ENCODE measurements around the gene TPRG1.

Gene TPRG1

GRCh38 chr3:189166321-189166720 lies 5.5 kb upstream of the TPRG1 start:
- H3K9ac ChIP-seq (ENCODE audit: insufficient read length, low read depth), result no peak overlapping the region
- no peaks in the 10 kb centered on the region for H3K36me3 ChIP-seq (ENCODE audit: insufficient read depth, insufficient read length, low read length)
- no peaks in the 10 kb centered on the region for H3K27me3 ChIP-seq (ENCODE audit: insufficient read depth, insufficient read length)
- H3K4me3 ChIP-seq (ENCODE audit: insufficient read length, low read depth), result no peak overlapping the region
- no peaks in the 10 kb centered on the region for H3K9me3 ChIP-seq (ENCODE audit: insufficient read depth, low read length)
- H3K4me1 ChIP-seq (ENCODE audit: insufficient read depth, insufficient read length), result no peaks in the 10 kb centered on the region
- no peak for DNase-seq (ENCODE audit: low read depth, low spot score)
- TF ChIP-seq SUZ12 (IDR thresholded peaks at IDR 0.05; ENCODE audit: extremely low read depth, insufficient read depth, insufficient read length) (no peak), ZNF274 (IDR thresholded peaks at IDR 0.05; ENCODE audit: low read depth, low read length) (no peak), YY1 (IDR thresholded peaks at IDR 0.05; ENCODE audit: insufficient read depth, insufficient read length) (no peak)

- Histone ChIP-seq H3K9ac (ENCODE audit: insufficient read length, low read depth) (no peak overlapping the region), H3K4me3 (ENCODE audit: insufficient read length, low read depth) (no peak overlapping the region), H3K4me1 (ENCODE audit: insufficient read depth, insufficient read length) (no peaks in the 10 kb centered on the region), H3K27me3 (ENCODE audit: insufficient read depth, insufficient read length) (no peaks in the 10 kb centered on the region), H3K9me3 (ENCODE audit: insufficient read depth, low read length) (no peaks in the 10 kb centered on the region), H3K36me3 (ENCODE audit: insufficient read depth, insufficient read length, low read length) (no peaks in the 10 kb centered on the region)
- DNase-seq (ENCODE audit: low read depth, low spot score), result no peak
- TF ChIP-seq ZNF274 (IDR thresholded peaks at IDR 0.05; ENCODE audit: low read depth, low read length) (no peak), YY1 (IDR thresholded peaks at IDR 0.05; ENCODE audit: insufficient read depth, insufficient read length) (no peak), SUZ12 (IDR thresholded peaks at IDR 0.05; ENCODE audit: extremely low read depth, insufficient read depth, insufficient read length) (no peak)
Measured at GRCh38 chr3:189167027-189167766, 4.6 kb upstream of the TPRG1 start.

- no peak overlapping the region for H3K4me3 ChIP-seq (ENCODE audit: insufficient read length, low read depth)
- TF ChIP-seq YY1 (IDR thresholded peaks at IDR 0.05; ENCODE audit: insufficient read depth, insufficient read length), result no peak
- no peak for TF ChIP-seq SUZ12 (IDR thresholded peaks at IDR 0.05; ENCODE audit: extremely low read depth, insufficient read depth, insufficient read length)
Measured at GRCh38 chr3:189168711-189169110, 3.1 kb upstream of the TPRG1 start.

GRCh38 chr3:189169728-189170127 lies 2.0 kb upstream of the TPRG1 start:
- Histone ChIP-seq H3K36me3 (ENCODE audit: insufficient read depth, insufficient read length, low read length) (no peaks in the 10 kb centered on the region), H3K4me1 (ENCODE audit: insufficient read depth, insufficient read length) (no peaks in the 10 kb centered on the region), H3K9ac (ENCODE audit: insufficient read length, low read depth) (no peak overlapping the region), H3K27me3 (ENCODE audit: insufficient read depth, insufficient read length) (no peaks in the 10 kb centered on the region), H3K9me3 (ENCODE audit: insufficient read depth, low read length) (no peaks in the 10 kb centered on the region), H3K4me3 (ENCODE audit: insufficient read length, low read depth) (no peak overlapping the region)
- TF ChIP-seq ZNF274 (IDR thresholded peaks at IDR 0.05; ENCODE audit: low read depth, low read length) (no peak), SUZ12 (IDR thresholded peaks at IDR 0.05; ENCODE audit: extremely low read depth, insufficient read depth, insufficient read length) (no peak), YY1 (IDR thresholded peaks at IDR 0.05; ENCODE audit: insufficient read depth, insufficient read length) (no peak)
- DNase-seq (ENCODE audit: low read depth, low spot score), result no peak

More at GRCh38 chr3:189168711-189169110, 3.1 kb upstream of the TPRG1 start:
- Histone ChIP-seq H3K9ac (ENCODE audit: insufficient read length, low read depth) (no peak overlapping the region), H3K36me3 (ENCODE audit: insufficient read depth, insufficient read length, low read length) (no peaks in the 10 kb centered on the region), H3K4me1 (ENCODE audit: insufficient read depth, insufficient read length) (no peaks in the 10 kb centered on the region), H3K9me3 (ENCODE audit: insufficient read depth, low read length) (no peaks in the 10 kb centered on the region), H3K27me3 (ENCODE audit: insufficient read depth, insufficient read length) (no peaks in the 10 kb centered on the region)
- no peak for DNase-seq (ENCODE audit: low read depth, low spot score)

GRCh38 chr3:189170559-189170958 lies 1.2 kb upstream of the TPRG1 start:
- DNase-seq (ENCODE audit: low read depth, low spot score), result no peak
- Histone ChIP-seq H3K4me1 (ENCODE audit: insufficient read depth, insufficient read length) (no peaks in the 10 kb centered on the region), H3K4me3 (ENCODE audit: insufficient read length, low read depth) (no peak overlapping the region), H3K9me3 (ENCODE audit: insufficient read depth, low read length) (no peaks in the 10 kb centered on the region), H3K27me3 (ENCODE audit: insufficient read depth, insufficient read length) (no peaks in the 10 kb centered on the region), H3K36me3 (ENCODE audit: insufficient read depth, insufficient read length, low read length) (no peaks in the 10 kb centered on the region), H3K9ac (ENCODE audit: insufficient read length, low read depth) (no peak overlapping the region)
- TF ChIP-seq SUZ12 (IDR thresholded peaks at IDR 0.05; ENCODE audit: extremely low read depth, insufficient read depth, insufficient read length) (no peak), ZNF274 (IDR thresholded peaks at IDR 0.05; ENCODE audit: low read depth, low read length) (no peak), YY1 (IDR thresholded peaks at IDR 0.05; ENCODE audit: insufficient read depth, insufficient read length) (no peak)

GRCh38 chr3:189172668-189173419 lies 1.1 kb downstream of the TPRG1 start:
- Histone ChIP-seq H3K9me3 (ENCODE audit: insufficient read depth, low read length) (no peaks in the 10 kb centered on the region), H3K4me1 (ENCODE audit: insufficient read depth, insufficient read length) (no peaks in the 10 kb centered on the region), H3K4me3 (ENCODE audit: insufficient read length, low read depth) (no peak overlapping the region), H3K27me3 (ENCODE audit: insufficient read depth, insufficient read length) (no peaks in the 10 kb centered on the region), H3K36me3 (ENCODE audit: insufficient read depth, insufficient read length, low read length) (no peaks in the 10 kb centered on the region), H3K9ac (ENCODE audit: insufficient read length, low read depth) (no peak overlapping the region)
- DNase-seq (ENCODE audit: low read depth, low spot score), result no peak
- TF ChIP-seq YY1 (IDR thresholded peaks at IDR 0.05; ENCODE audit: insufficient read depth, insufficient read length) (no peak), SUZ12 (IDR thresholded peaks at IDR 0.05; ENCODE audit: extremely low read depth, insufficient read depth, insufficient read length) (no peak), ZNF274 (IDR thresholded peaks at IDR 0.05; ENCODE audit: low read depth, low read length) (no peak)

- peaks cover 21% of the 10 kb centered on the region for H3K9me3 ChIP-seq (ENCODE audit: insufficient read depth, low read length)
Measured at GRCh38 chr3:189184566-189184965, 12.8 kb downstream of the TPRG1 start.

More at GRCh38 chr3:189184566-189184965, 12.8 kb downstream of the TPRG1 start:
- Histone ChIP-seq H3K4me3 (ENCODE audit: insufficient read length, low read depth) (no peak overlapping the region), H3K4me1 (ENCODE audit: insufficient read depth, insufficient read length) (no peaks in the 10 kb centered on the region), H3K27me3 (ENCODE audit: insufficient read depth, insufficient read length) (no peaks in the 10 kb centered on the region), H3K9ac (ENCODE audit: insufficient read length, low read depth) (no peak overlapping the region), H3K36me3 (ENCODE audit: insufficient read depth, insufficient read length, low read length) (no peaks in the 10 kb centered on the region)
- DNase-seq (ENCODE audit: low read depth, low spot score), result no peak
- no peak for TF ChIP-seq YY1 (IDR thresholded peaks at IDR 0.05; ENCODE audit: insufficient read depth, insufficient read length)
- TF ChIP-seq ZNF274 (IDR thresholded peaks at IDR 0.05; ENCODE audit: low read depth, low read length), result no peak
- no peak for TF ChIP-seq SUZ12 (IDR thresholded peaks at IDR 0.05; ENCODE audit: extremely low read depth, insufficient read depth, insufficient read length)

Data from NT2/D1 (cell line).